Thyroid gland (tissue), 4 donors: Measurements from ENCODE around the gene LRCH3.
"Not testable (repeated sequence)": the region's sequence is repeated elsewhere in the genome, so short reads cannot be mapped to it uniquely, and the experiment has no call there.

ENCODE experiments used
- POLR2A ChIP-seq, 2 donors: fragments of 450-650 bp; IDR thresholded peaks; one replicate each; pipeline ENCODE4 v1.6.1; 2017; ENCODE audit warnings: antibody characterized with exemption in 2 of 2, mild to moderate bottlenecking in 2 of 2, moderate library complexity in 1 of 2
- TF ChIP-seq, protein P1 (sequence below), 6 experiments: fragments of 200-600 bp in 3 of 6; fragments of 450-650 bp in 3 of 6; sonication (generic) in 3 of 6; IDR thresholded peaks; one replicate each; pipeline ENCODE4 v1.5.1; 2016 to 2019; ENCODE audit warnings: antibody characterized with exemption in 6 of 6, mild to moderate bottlenecking in 2 of 6, inconsistent platforms in 1 of 6, moderate library complexity in 1 of 6

DNA sequence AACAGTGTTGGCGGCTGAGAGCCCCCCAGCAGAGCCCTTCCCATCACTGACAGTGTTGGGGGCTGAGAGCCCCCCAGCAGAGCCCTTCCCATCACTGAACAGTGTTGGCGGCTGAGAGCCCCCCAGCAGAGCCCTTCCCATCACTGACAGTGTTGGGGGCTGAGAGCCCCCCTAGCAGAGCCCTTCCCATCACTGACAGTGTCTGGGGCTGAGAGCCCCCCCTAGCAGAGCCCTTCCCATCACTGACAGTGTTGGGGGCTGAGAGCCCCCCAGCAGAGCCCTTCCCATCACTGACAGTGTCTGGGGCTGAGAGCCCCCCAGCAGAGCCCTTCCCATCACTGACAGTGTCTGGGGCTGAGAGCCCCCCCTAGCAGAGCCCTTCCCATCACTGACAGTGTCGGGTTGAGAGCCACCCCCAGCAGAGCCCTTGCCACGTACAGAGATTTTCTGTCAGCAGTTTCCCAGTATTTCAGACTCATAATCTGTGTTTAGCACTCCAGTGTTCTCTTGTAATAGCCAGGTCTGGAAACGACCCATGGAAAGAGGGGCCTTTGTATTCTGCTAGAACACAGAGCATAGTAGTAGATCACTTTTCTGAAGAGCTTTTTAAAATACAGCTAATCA is 96.5 kb downstream of the LRCH3 start:
- TF ChIP-seq, protein P1, sequence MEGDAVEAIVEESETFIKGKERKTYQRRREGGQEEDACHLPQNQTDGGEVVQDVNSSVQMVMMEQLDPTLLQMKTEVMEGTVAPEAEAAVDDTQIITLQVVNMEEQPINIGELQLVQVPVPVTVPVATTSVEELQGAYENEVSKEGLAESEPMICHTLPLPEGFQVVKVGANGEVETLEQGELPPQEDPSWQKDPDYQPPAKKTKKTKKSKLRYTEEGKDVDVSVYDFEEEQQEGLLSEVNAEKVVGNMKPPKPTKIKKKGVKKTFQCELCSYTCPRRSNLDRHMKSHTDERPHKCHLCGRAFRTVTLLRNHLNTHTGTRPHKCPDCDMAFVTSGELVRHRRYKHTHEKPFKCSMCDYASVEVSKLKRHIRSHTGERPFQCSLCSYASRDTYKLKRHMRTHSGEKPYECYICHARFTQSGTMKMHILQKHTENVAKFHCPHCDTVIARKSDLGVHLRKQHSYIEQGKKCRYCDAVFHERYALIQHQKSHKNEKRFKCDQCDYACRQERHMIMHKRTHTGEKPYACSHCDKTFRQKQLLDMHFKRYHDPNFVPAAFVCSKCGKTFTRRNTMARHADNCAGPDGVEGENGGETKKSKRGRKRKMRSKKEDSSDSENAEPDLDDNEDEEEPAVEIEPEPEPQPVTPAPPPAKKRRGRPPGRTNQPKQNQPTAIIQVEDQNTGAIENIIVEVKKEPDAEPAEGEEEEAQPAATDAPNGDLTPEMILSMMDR (IDR thresholded peaks at IDR 0.05): not testable (repeated sequence)
- not testable (repeated sequence) for TF ChIP-seq POLR2A (IDR thresholded peaks at IDR 0.05)
